A204.1 (cell line): ENCODE data around the gene NRG3.

Experiments
- FAIRE-seq: peaks from 2 replicates; lab custom pipeline; 2012; peaks lifted over from hg19 to GRCh38; lab: Jason Lieb, UNC

The NRG3 gene

DNA sequence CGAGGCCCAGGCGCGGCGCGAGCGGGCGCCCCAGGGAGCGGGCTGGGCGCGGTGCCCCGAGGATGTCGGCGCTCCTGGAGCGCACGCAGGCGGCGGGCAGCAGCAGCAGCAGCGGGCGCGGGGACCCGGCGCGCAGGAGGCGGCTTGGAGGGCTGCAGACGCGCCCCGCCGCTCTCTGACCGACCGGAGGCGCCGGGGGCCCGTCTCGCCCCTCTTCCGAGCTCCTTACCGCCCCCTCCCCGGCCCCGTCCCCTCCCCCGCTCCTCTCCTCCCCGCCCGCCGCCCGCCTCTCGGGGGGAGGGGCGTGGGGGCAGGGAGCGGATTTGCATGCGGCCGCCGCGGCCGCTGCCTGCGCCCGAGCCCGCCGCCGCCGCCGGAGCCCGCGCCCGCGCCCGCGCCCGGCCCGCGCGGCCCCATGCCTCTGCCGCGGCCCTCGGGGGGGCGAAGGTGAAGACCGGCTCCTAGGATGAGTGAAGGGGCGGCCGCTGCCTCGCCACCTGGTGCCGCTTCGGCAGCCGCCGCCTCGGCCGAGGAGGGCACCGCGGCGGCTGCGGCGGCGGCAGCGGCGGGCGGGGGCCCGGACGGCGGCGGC is at the start of gene NRG3:
Gene NRG3, plus strand, starts transcription at position 320 of the 592 bp plus-strand sequence.
- FAIRE-seq: no peak

DNA sequence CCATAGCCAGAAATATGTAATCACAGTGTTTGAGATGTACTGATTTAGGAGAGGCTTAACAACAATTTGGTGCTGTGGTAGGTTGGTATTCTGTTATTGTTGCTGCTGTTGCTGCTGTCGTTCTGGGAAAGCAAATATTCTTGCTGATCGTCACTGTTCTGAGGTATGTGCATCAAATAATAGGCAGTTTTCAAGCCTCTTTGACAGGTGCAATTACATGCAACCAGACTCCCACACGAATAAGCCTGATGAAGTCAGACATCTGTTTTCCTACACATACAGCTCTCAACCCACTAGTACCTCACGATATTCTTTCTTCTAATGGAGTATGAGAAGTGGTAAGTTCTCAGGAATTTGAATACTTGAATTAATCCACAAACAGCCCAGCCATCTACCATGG is 46.7 kb upstream of the NRG3 start:
- FAIRE-seq: no peak

DNA sequence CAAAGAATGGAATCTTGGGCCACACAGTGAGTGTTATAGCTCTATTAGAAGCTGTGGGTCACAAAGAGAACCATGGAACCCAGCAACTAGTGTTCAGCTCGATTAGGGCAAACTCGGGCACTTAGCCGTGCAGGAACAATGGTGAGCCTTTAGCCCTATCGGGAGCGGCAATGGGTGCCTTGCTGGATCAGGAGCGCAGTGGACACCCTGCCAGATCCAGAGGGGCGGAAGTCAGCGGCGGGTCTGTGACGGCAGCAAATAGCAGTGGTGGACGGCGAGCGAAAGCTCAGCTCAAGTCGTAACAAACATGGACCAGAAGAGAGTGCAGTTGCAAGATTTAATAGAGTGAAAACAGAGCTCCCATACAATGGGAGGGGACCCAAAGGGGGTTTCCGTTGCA is 43.9 kb upstream of the NRG3 start:
- no peak for FAIRE-seq

DNA sequence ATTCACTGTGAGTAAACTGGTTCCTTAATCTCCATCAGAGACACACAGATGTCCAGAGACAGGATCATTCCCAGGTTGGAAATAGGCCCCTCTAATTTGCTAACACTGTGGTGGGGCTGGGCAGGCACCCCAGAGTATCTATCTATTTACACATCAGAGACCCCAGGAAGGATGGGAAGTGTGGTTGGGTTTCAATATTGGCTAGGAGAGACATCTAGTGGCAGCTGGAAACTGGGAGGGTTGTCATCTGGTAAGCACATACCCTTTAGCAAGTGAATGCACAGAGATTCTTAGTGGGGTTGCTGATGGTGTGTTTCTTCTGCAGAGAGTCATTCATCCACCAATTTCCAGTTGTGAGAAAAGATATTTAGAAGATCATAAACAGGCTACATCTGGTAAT is 36.0 kb upstream of the NRG3 start:
- no peak for FAIRE-seq

DNA sequence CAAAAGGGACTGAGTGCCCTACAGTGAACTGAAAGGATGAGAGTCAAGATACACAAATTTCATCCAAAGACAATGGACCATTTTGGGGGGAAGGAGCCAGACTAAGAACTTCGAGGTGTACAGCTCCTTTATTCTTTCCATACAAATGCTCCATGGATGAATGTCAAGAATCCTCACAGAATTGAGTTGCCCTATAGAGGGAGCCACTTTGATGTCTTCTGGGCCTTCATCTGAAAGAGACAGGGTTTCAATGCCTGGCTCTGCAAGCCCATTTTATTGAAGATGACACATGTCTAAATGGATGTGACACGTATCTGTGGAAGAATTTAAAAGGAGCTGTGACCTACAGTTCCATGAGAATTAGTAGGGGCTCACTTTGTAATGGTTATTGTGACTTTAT is 32.0 kb upstream of the NRG3 start:
- no peak for FAIRE-seq

DNA sequence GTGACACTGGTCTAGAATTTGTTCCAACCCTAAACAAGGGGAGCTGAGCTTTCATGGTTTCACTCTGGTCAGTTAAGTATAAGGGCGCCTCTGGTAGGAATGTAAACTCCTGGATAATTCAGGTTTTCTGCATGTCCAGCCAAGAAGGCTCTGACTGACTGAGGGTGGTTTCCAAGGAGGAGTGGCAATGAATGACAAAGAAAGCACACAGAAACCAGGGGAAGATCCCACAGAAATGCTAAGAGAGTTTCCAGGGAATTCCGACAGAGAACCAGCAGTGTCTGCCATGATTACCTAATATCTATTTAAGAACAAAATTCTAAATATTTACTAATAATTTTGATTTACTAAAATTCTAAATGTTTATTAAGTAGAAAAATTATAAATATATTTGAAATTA is 27.3 kb upstream of the NRG3 start:
- FAIRE-seq: no peak

DNA sequence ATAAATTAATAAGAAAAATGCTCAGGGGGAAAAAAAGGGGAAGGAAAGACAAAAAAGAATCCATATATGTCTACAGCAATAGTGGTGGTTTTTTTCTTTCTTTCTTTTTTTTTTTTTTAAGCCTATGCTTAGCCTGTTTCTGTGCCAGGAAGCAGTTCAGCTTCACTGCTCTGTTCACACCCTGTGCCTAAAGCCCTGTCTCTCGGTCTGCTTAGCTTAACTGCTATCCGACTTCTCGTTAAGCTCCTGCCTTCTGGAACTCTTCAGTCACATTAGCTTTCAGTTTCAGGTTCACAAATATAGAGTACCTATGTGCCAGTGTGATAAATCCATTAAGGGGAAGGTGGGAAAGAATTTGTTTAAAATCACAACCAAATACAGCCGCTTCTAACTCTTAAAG is 26.5 kb upstream of the NRG3 start:
- FAIRE-seq: no peak

DNA sequence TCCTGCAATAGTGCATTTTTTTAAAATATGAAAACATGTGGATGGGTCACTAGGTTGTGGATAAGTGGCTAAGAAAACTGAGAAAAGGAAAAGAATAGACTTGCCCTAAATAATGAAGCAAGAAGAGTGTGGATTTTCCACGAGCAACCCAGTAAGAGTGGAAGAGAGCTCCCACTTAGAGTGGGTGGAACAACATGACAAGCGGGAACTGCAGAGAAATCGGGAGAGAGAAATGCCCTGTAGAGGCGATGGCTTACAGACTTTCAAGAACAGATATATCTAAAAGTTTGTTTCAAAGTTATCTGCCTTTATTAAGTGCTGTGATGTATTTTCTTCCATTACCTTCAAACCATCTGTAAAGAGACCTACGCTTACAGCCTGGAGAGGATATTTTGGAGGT is 26.1 kb upstream of the NRG3 start:
- FAIRE-seq: no peak

DNA sequence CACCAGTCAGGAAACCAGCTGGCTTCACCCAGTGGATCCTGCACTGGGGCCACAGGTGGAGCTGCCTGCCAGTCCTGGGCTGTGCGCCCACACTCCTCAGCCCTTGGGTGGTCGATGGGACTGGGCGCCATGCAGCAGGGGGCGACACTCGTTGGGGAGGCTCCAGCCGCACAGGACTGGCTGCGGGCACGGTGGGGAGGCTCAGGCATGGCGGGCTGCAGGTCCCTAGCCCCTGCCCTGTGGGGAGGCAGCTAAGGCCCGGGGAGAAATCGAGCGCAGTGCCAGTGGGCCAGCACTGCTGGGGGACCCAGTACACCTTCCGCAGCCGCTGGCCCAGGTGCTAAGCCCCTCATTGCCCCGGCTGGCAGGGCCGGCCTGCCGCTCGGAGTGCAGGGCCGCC is 12.4 kb upstream of the NRG3 start:
- FAIRE-seq: no peak

DNA sequence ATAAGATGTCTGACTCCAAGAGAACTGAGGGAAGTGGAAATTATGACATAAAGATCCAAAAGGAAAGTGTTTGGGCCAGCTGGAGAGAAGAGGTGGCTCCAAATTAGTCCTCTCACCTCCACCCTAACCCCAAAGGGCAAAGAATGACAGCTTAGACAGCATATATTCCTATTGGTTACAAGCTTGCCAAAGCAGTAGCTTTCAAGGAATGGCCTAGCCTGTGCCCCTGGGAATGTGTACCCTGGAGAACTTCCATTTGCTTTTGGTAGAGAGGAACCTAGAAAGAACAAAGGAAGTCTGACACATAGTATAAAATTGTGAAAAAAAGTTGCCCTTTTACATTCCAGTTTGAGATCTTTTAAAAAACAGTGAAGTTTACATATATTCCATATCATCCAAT is 11.2 kb upstream of the NRG3 start:
- no peak for FAIRE-seq

DNA sequence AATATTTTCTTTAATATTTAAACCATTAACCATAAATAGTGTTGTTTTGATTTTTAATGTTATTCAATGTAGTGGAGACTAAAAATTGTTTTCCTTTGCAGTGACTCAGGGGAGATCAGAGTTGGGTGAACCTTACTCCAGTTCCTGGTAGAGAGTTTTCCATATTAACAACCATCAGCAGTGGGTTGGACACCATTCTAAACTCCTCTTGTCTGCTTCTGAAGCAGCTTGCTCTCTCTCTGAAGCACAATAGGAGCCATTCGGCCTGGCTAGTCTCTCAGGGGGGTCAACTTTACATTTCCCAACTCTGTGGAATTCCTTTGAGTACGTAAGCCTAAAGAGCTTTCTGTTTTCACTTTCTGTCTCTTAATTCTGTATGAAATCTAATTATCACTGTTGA is 9.4 kb upstream of the NRG3 start:
- no peak for FAIRE-seq

DNA sequence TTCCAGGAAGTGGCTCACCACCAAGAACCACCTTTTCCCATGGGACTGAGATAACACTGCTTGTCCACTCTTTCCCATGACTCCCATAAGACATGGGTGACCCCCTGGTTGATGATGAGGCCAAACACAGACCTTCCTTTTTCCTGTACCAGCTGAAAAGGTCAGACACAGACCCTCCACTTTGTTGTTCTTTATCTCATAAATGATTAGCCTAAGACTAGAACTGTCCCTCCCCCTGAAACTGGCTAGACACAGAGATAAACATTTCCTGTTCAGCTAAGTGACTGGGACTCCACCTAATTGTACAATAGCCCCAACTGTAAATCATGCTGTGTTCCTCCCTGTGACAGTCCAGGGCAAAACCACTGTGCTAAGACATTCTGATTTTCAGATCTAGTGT is 8.2 kb upstream of the NRG3 start:
- no peak for FAIRE-seq

DNA sequence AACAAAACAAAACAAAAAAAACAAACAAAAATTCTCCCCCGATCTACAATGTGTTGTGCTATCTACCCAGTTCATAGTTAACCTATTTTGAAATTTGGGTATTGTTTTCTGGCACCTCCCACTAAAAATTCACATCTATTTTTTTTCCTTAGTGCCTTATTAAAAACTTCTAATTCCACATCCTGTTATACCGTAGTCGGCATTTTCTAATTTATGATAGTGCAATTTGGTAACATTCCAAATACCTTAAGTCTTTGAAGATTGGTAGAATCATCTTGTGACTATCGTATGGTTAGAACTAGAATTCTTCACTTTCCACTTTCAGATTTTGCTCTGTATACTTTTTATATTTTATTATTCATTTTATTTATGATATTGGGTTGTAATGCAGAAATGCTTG is 4.5 kb upstream of the NRG3 start:
- no peak for FAIRE-seq

DNA sequence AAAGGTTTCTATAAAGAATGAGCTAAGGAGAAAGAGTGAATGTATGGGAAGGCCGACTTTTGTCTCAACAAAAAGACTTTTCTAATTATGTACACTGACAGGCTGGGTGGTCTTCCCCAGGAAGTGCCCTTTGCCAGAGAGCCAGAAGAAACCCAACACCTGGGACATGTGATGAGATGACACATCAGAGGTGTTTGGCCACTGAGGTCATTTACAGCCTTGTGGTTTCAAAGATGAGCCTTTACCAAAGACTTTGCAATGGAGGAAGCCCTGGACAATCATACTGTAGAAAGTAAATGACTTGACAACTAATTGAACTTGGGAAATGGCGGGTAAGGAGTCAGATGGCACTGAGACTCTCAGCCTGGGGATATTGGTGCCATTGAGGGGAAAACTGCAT is 3.4 kb upstream of the NRG3 start:
- FAIRE-seq: no peak

DNA sequence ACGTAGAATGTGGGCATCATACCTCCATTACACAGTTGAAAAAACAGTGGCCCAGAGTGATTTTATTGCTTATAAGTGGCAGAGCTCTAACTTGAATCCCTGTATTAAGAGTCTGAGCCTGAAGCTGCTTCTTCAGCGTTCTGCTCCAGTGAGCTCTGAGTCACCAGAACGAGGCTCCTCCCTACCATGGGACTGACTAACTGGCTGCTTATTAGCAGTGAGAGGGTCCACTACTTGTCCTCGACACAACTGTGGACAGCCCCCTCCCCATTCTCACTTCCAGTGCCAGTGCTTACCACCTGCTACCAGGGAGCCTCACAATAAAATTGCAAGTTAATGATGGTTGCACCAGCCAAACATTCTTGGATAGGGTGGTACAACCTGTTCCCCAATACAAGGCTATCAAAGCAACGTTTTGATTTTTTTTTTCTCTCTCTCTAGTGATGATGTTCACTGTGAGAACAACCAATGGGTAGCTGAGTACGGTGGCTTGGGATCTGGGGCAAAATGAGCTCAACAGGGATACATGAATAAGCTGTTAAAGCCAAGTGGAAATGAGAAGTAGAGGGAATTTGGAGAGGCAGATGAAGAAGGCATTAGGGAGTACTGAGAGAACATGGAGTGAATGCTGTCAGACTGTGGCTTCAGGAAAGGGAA is 2.7 kb upstream of the NRG3 start:
- FAIRE-seq: no peak

DNA sequence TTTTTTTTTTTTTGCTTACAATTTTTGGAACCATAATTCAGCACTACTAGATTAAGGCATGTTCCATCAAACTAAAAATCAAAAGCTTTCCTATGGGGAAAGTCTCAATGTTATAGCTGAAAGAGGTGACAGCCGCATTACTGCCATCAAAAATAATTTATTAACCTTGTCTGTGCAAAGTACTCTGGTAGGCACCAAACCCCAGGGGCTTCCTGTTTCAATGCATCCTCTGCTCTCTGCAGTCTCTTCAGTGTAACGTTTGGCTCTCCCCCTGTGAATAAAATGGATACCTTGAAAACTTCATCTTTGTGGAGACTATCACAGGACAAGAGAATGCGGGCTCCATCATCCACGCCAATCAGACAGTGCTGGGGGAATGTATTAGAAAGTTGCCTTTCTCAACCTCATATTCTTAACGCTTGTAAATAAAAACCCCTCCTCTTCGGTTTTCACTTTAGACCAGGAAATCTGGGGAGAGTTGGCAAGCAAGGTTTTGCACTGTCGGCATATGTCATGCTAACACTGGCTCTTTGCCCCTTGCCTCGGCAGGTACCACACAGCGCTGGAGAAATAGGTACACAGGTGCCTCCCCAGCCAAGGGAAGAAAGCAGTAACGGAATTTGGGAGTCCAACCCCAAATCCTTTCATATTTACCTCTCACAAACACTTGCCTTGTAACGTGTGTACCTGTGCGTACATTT is 1.6 kb upstream of the NRG3 start:
- no peak for FAIRE-seq

DNA sequence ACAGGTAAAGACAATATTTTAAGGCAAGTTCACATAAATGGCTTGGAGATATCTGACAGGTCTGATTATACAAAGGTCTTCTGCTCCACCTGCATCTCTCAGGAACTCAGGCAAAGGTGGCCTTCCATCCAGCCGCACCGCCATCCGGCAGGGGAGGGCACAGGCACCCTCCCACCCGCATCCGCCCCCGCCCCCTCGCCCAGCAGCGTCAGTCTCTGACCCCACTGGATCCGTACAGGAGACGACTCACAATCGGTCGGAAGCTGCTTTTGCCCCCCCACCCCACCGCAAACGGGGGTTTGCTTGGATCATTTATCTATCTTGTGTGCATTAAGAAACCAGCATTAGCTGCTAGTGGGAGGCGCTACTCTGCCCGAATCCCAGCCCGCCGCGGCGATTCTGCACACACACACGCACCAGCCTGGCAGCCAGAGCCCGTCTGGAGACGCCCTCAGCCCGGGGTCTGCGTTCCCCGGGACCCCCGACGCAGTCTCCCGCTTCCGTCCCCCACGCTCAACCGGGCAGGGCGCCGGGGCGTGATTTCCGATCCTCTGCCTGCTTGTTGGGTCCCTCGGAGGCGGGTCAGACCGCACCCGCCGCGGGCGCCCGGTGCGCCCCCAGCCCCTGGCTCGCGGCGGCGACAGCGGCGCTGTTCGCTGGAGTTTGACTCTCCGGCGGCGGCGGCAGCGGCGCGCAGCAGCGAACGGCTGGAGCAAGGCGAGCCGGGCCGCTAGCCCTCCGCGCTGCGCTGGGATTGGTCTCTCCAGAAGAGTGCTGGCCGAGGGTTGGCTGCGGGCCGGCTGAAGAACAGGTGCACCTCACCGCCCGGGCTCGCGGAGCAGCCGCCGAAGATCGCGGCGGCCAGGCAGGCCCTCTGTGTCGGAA is 820 bp upstream of the NRG3 start:
- FAIRE-seq: no peak

DNA sequence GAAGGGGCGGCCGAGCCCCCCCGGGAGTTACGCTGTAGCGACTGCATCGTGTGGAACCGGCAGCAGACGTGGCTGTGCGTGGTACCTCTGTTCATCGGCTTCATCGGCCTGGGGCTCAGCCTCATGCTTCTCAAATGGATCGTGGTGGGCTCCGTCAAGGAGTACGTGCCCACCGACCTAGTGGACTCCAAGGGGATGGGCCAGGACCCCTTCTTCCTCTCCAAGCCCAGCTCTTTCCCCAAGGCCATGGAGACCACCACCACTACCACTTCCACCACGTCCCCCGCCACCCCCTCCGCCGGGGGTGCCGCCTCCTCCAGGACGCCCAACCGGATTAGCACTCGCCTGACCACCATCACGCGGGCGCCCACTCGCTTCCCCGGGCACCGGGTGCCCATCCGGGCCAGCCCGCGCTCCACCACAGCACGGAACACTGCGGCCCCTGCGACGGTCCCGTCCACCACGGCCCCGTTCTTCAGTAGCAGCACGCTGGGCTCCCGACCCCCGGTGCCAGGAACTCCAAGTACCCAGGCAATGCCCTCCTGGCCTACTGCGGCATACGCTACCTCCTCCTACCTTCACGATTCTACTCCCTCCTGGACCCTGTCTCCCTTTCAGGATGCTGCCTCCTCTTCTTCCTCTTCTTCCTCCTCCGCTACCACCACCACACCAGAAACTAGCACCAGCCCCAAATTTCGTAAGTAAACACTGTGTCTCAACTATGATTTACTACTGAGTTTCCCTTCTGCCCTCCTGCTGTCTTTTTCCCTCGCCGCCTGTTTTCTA is 666 bp downstream of the NRG3 start:
- FAIRE-seq: no peak

DNA sequence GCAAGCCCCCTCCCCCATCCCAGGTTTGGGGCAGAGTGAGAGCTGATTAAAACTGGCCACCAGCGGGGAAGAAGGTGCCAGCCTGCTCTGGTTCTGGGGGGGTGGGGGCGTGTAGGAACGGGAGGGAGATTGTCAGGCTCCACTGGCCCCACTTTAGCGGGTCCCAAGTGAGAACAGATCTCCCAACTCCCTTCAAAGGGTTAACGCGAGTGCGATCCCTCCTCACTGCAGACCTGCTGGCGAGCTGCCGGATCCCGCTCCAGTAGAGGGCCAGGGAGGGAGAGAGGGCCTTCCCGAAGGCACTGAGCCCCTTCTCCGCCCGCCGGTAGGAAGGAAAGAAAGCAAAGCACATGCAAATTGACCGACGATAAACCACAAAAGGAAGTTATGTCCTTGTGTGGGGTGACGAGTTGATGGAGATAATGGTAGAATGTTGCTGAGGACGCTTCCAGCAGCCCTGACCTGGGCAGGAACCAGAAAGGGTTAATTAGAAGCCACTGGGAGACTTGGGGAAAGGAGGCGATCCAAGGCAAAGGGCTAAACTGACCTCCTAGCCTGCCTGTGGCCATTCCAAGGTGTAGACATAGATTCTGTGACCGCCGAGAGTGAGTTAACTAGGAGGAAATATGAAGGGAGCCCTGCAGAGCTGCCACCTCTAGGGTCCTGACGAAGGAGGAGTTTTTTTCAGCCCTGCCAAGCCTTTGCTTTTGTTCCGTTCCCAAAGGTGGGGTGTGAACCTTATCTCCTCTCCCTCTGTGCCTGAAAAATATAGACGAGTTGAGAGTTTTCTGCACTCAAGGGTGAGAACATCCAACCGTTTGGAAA is 1.5 kb downstream of the NRG3 start:
- FAIRE-seq: no peak

DNA sequence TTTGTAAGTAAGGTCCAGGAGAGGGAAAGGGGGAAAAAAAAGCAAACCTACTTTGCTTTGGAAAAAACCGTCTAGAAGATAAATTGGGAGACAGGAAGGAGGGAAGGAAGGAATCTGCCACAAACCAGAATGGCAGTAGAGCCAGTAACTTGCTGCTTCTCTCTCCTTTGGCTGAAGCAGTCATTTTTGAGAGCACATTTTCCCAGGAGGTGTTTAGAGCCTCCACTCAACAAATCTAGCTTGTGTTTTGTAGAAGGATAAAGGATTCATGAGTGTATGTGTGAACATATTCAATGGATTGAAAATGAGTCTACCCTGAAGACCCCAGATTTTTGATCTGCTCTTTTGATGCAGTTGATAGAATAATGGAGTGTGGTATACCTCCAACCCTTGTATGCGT is 2.6 kb downstream of the NRG3 start:
- FAIRE-seq: no peak

DNA sequence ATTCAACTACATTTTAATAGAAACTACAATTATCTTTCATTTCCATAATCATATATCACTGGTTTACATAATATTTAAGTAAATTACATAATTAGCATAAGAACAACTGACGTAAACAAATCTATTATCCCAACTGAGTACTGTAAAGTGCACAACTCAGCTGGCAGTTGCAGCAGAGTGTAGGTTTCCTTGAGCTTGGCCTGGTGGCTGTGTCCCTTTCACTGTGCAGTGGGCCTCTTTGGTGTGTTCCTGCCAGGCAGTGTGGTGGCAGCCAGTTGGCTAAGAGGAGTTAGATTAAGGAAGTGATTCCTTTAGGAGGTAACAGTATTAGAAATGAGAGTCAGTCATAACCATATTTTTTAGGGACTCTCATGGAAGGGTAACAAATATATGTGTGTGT is 7.0 kb downstream of the NRG3 start:
- no peak for FAIRE-seq
